GM21529 (cell line): ENCODE results near the gene SLC6A5.

ENCODE experiments used
- ATAC-seq: cut with Tn5 transposase; IDR thresholded peaks from one replicate; pipeline ENCODE4 v1.9.1; 2021; ENCODE audit not compliant: unreplicated experiment

Gene SLC6A5

GRCh38 chr11:20668844-20669819 lies 69.7 kb downstream of the SLC6A5 start, which contains the start of gene NELL1:
Gene NELL1, plus strand, starts transcription at chr11:20669586.
- no peak for ATAC-seq

GRCh38 chr11:20669820-20670684 lies 70.6 kb downstream of the SLC6A5 start:
- ATAC-seq, result no peak

- ATAC-seq, result no peak
Measured at GRCh38 chr11:20670932-20671403, 71.6 kb downstream of the SLC6A5 start.

DNA sequence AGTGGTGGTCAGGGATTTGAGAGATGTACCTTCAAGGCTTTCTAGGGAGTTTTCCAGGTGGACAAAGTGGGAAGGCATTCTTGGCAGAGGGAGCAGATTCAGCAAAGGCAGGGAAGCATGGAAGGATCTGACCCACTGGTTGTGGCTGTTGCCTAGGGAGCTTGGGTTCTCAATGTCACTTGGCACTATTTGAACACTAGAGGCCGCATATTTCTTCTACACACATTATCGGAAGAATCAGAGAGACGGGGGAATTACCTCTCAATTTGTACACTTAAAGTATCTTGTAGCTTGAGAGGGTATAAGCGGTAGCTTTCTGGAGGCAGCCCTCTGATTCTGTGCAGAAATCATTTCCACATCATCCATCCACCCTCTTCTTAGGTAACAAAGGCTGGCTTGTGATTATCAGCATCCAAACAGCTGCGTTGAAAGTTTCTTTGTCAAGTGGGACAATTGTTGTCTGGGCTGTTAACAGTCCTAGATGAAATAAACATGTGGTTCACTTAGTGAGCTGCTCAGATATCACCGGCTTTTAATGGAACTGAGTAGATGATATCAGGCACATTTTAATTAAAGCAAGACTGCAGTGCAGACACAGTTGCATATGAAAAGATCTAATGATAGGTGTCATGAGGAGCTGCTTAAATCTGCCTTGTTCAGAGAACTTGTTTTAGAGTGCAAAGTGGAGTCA lies 72.6 kb downstream of the SLC6A5 start:
- ATAC-seq, result no peak

- no peak for ATAC-seq
Measured at GRCh38 chr11:20672575-20672974, 73.2 kb downstream of the SLC6A5 start.

DNA sequence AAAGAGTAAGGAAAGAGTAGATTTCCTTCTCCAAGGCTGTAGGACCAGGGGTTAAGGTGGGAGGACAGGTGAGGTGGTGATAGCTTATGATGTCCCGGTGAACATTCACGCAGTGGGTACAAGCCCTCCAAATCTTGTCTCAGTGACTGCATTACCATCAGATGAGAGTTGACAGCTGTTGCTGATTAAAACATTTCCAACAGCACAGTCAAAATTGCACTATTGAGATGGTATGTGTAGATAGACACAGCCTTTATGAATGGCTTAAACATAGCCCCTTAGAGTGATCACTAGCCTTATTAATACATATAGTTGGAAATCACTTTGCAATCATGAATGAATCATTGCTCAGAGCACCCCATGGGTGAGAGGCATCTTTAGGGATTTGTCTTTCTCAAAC lies 77.2 kb downstream of the SLC6A5 start:
- ATAC-seq, result no peak

- ATAC-seq, result no peak
Measured at GRCh38 chr11:20688761-20689160, 89.4 kb downstream of the SLC6A5 start.

GRCh38 chr11:20707876-20708275 lies 108.5 kb downstream of the SLC6A5 start:
- ATAC-seq, result no peak
